GM23338 (cell line): ENCODE data around the gene UBAC1.
"Not testable (repeated sequence)": the region's sequence is repeated elsewhere in the genome, so short reads cannot be mapped to it uniquely, and the experiment has no call there.

ENCODE experiments used
- CREB1 ChIP-seq: fragments of 250-450 bp; sonication (Bioruptor Pico); IDR thresholded peaks from 2 replicates; pipeline ENCODE4 v1.5.0; 2020; ENCODE audit warnings: low read depth, mild to moderate bottlenecking, moderate library complexity
- CTCF ChIP-seq, 2 experiments: fragments of 200-600 bp in 1 of 2; sonication (generic) in 1 of 2; conservative IDR thresholded peaks; 2 replicates each; pipeline versions ENCODE4 v1.5.1 to v1.6.1; 2016 to 2017; ENCODE audit warnings: antibody characterized with exemption in 2 of 2, low read depth in 2 of 2, mild to moderate bottlenecking in 2 of 2, moderate library complexity in 1 of 2
- TF ChIP-seq, protein P1 (sequence below): fragments of 250-450 bp; sonication (Bioruptor Pico); IDR thresholded peaks from 2 replicates; pipeline ENCODE4 v1.5.0; 2020; ENCODE audit warnings: mild to moderate bottlenecking, moderate library complexity

GRCh38 chr9:135943604-135944003, 17.6 kb downstream of the UBAC1 start:
- TF ChIP-seq CTCF (conservative IDR thresholded peaks at IDR 0.05; ENCODE audit: low read depth in 2 of 2); CREB1 (CRISPR knock-in tag): not testable (repeated sequence)
- TF ChIP-seq, protein P1, sequence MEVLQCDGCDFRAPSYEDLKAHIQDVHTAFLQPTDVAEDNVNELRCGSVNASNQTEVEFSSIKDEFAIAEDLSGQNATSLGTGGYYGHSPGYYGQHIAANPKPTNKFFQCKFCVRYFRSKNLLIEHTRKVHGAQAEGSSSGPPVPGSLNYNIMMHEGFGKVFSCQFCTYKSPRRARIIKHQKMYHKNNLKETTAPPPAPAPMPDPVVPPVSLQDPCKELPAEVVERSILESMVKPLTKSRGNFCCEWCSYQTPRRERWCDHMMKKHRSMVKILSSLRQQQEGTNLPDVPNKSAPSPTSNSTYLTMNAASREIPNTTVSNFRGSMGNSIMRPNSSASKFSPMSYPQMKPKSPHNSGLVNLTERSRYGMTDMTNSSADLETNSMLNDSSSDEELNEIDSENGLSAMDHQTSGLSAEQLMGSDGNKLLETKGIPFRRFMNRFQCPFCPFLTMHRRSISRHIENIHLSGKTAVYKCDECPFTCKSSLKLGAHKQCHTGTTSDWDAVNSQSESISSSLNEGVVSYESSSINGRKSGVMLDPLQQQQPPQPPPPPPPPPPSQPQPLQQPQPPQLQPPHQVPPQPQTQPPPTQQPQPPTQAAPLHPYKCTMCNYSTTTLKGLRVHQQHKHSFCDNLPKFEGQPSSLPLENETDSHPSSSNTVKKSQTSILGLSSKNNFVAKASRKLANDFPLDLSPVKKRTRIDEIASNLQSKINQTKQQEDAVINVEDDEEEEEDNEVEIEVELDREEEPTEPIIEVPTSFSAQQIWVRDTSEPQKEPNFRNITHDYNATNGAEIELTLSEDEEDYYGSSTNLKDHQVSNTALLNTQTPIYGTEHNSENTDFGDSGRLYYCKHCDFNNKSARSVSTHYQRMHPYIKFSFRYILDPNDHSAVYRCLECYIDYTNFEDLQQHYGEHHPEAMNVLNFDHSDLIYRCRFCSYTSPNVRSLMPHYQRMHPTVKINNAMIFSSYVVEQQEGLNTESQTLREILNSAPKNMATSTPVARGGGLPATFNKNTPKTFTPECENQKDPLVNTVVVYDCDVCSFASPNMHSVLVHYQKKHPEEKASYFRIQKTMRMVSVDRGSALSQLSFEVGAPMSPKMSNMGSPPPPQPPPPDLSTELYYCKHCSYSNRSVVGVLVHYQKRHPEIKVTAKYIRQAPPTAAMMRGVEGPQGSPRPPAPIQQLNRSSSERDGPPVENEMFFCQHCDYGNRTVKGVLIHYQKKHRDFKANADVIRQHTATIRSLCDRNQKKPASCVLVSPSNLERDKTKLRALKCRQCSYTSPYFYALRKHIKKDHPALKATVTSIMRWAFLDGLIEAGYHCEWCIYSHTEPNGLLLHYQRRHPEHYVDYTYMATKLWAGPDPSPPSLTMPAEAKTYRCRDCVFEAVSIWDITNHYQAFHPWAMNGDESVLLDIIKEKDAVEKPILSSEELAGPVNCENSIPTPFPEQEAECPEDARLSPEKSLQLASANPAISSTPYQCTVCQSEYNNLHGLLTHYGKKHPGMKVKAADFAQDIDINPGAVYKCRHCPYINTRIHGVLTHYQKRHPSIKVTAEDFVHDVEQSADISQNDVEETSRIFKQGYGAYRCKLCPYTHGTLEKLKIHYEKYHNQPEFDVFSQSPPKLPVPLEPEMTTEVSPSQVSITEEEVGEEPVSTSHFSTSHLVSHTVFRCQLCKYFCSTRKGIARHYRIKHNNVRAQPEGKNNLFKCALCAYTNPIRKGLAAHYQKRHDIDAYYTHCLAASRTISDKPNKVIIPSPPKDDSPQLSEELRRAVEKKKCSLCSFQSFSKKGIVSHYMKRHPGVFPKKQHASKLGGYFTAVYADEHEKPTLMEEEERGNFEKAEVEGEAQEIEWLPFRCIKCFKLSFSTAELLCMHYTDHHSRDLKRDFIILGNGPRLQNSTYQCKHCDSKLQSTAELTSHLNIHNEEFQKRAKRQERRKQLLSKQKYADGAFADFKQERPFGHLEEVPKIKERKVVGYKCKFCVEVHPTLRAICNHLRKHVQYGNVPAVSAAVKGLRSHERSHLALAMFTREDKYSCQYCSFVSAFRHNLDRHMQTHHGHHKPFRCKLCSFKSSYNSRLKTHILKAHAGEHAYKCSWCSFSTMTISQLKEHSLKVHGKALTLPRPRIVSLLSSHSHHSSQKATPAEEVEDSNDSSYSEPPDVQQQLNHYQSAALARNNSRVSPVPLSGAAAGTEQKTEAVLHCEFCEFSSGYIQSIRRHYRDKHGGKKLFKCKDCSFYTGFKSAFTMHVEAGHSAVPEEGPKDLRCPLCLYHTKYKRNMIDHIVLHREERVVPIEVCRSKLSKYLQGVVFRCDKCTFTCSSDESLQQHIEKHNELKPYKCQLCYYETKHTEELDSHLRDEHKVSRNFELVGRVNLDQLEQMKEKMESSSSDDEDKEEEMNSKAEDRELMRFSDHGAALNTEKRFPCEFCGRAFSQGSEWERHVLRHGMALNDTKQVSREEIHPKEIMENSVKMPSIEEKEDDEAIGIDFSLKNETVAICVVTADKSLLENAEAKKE = not testable (repeated sequence)
